Suprapubic skin (tissue), 4 donors: ENCODE data around the gene CCDC33.

ENCODE experiments used
- POLR2A ChIP-seq, 2 donors: fragments of 450-650 bp; IDR thresholded peaks; one replicate each; pipeline ENCODE4 v1.6.1; 2017; ENCODE audit warnings: antibody characterized with exemption in 2 of 2, mild to moderate bottlenecking in 2 of 2, moderate library complexity in 2 of 2
- POLR2AphosphoS5 ChIP-seq, 3 donors: sonication (generic); formaldehyde crosslinking; IDR thresholded peaks; one replicate each; pipeline ENCODE4 v1.6.1; 2017; ENCODE audit warnings: antibody characterized with exemption in 3 of 3
- TF ChIP-seq, protein P1 (sequence below), 2 donors: fragments of 200-600 bp in 1 of 2; fragments of 450-650 bp in 1 of 2; sonication (generic) in 1 of 2; IDR thresholded peaks; one replicate each; pipeline ENCODE4 v1.5.1; 2016 to 2019; ENCODE audit warnings: antibody characterized with exemption in 2 of 2, mild to moderate bottlenecking in 1 of 2, moderate library complexity in 1 of 2

DNA sequence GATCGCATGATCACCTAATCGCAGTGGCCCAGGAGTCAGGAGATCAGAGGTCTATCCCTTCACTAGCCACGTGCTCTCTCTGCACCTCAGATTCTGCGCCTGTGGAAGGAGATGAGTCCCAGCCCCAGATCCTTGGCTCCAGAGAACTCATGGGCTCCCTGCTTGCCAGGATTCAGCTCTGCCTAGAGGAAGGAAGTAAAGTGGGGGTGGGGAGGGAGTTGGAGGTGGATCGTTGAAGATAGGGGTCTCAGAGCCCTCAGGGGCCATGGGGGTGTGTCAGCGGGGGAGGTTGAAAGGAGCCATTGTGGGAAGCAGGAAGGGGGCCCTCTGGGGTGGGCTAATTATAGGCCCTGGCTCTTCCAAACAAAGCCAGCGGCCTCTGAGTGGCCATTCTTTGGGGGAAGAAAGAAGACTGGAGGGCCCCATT, 22.3 kb upstream of the CCDC33 start:
- TF ChIP-seq POLR2A (IDR thresholded peaks at IDR 0.05) (no peak), POLR2AphosphoS5 (IDR thresholded peaks at IDR 0.05) (no peak)
- TF ChIP-seq, protein P1, sequence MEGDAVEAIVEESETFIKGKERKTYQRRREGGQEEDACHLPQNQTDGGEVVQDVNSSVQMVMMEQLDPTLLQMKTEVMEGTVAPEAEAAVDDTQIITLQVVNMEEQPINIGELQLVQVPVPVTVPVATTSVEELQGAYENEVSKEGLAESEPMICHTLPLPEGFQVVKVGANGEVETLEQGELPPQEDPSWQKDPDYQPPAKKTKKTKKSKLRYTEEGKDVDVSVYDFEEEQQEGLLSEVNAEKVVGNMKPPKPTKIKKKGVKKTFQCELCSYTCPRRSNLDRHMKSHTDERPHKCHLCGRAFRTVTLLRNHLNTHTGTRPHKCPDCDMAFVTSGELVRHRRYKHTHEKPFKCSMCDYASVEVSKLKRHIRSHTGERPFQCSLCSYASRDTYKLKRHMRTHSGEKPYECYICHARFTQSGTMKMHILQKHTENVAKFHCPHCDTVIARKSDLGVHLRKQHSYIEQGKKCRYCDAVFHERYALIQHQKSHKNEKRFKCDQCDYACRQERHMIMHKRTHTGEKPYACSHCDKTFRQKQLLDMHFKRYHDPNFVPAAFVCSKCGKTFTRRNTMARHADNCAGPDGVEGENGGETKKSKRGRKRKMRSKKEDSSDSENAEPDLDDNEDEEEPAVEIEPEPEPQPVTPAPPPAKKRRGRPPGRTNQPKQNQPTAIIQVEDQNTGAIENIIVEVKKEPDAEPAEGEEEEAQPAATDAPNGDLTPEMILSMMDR (IDR thresholded peaks at IDR 0.05): no peak
